PFSK-1 (cell line): ENCODE measurements around the gene SGPL1.

Experiments
- FOXP2 ChIP-seq: optimal IDR thresholded peaks from 2 replicates; pipeline ENCODE3; 2011; ENCODE audit warnings: borderline replicate concordance, control low read depth, inconsistent platforms; ENCODE audit not compliant: insufficient read depth; ENCODE audit errors: extremely low read length, extremely low read depth
- POLR2AphosphoS5 ChIP-seq: IDR thresholded peaks from 2 replicates; pipeline ENCODE4 v1.6.1; 2012; ENCODE audit warnings: low read depth, mild to moderate bottlenecking, control low read depth, low read length, moderate library complexity
- REST ChIP-seq, 2 experiments: IDR thresholded peaks; 2 replicates each; pipeline versions ENCODE4 v1.6.1 to v1.8.0; 2011 to 2012; ENCODE audit warnings: low read depth in 2 of 2, low read length in 2 of 2, control low read depth in 1 of 2, inconsistent platforms in 1 of 2, mild to moderate bottlenecking in 1 of 2, moderate library complexity in 1 of 2; ENCODE audit not compliant: insufficient read depth in 1 of 2
- SIN3A ChIP-seq: IDR thresholded peaks from 2 replicates; pipeline ENCODE4 v1.6.1; 2012; ENCODE audit warnings: mild to moderate bottlenecking, low read length, moderate library complexity, borderline replicate concordance; ENCODE audit not compliant: insufficient read depth
- TAF1 ChIP-seq: IDR thresholded peaks from 2 replicates; pipeline ENCODE4 v1.6.1; 2012; ENCODE audit warnings: low read length, control low read depth, borderline replicate concordance; ENCODE audit not compliant: insufficient read depth

The SGPL1 gene

GRCh38 chr10:70782746-70783680 lies 32.7 kb upstream of the SGPL1 start:
- TF ChIP-seq REST (IDR thresholded peaks at IDR 0.05; ENCODE audit: insufficient read depth in 1 of 2, low read depth in 2 of 2, low read length in 2 of 2): no peak
- no peak for TF ChIP-seq TAF1
- no peak for TF ChIP-seq SIN3A
- TF ChIP-seq FOXP2: no peak
- no peak for TF ChIP-seq POLR2AphosphoS5

DNA sequence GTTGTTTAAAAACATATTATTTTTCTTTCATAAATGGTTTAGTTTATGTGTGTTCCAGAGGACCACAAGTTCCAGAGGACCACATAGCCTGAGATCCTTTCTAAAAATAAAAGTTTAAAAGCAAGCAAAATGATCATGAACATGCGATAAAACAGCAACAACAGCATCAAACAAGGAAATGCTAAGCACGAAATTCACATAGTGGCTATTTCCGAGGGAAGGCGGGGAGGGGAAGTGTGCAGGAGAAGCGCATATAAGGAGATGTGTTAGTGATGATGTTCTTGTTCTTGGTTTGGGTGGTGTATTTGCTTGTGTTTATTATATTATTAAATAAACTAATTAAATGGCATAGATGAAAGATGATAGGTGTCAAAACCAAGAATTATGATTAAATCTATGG lies 31.7 kb upstream of the SGPL1 start:
- no peak for TF ChIP-seq FOXP2
- TF ChIP-seq SIN3A: no peak
- no peak for TF ChIP-seq POLR2AphosphoS5
- TF ChIP-seq REST (IDR thresholded peaks at IDR 0.05; ENCODE audit: insufficient read depth in 1 of 2, low read depth in 2 of 2, low read length in 2 of 2): no peak
- no peak for TF ChIP-seq TAF1

DNA sequence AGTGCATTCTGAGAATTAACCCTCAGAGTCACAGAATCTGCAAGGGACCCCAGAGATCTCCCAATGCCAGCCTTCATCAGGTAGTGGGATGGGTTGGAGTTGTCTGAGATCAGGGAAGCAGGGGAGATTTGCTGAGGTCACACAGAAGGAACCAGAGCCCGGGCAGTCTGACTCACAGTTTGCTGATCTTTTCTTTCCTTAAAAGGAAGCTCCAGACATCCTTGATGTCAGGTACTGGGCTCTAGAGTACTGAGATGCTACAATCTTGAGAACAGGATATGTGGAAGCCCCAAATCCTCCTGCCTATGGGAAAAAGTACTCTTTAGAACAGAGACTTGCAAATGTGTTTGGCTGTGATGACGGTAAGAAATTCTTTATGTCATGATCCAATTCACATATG lies 31.3 kb upstream of the SGPL1 start:
- no peak for TF ChIP-seq POLR2AphosphoS5
- no peak for TF ChIP-seq FOXP2
- TF ChIP-seq SIN3A: no peak
- no peak for TF ChIP-seq REST (IDR thresholded peaks at IDR 0.05; ENCODE audit: insufficient read depth in 1 of 2, low read depth in 2 of 2, low read length in 2 of 2)
- TF ChIP-seq TAF1: no peak

GRCh38 chr10:70785190-70785589 lies 30.6 kb upstream of the SGPL1 start, which contains the start of gene TBATA:
Gene TBATA, minus strand, starts transcription at chr10:70785377. Its CDS starts 1,998 bp downstream, at chr10:70783379.
- TF ChIP-seq POLR2AphosphoS5 (no peak), SIN3A (no peak), TAF1 (no peak), REST (IDR thresholded peaks at IDR 0.05; ENCODE audit: insufficient read depth in 1 of 2, low read depth in 2 of 2, low read length in 2 of 2) (no peak), FOXP2 (no peak)
